ENCODE measurements around the gene FUT7. TPM values are rescaled to one million over a fixed set of nuclear protein-coding genes. Genes with fewer than 3 reads are reported as not detected.

Gene FUT7
- total RNA-seq, 1 experiment from 2014 or later = not detected

GRCh38 chr9:136990242-136990911, 41.5 kb downstream of the FUT7 start:
- H2BK5ac ChIP-seq (ENCODE audit: insufficient read length, low read length) = no peak overlapping the region
- no CpG with 5 or more reads among the region's 10 CpGs for WGBS (ENCODE audit: extremely low coverage, insufficient read length, low lambda C conversion rate)
- H2AFZ ChIP-seq (ENCODE audit: low read length) = no peak overlapping the region
- H3K4ac ChIP-seq (ENCODE audit: low read depth, low read length) = no peak overlapping the region
- DNase-seq = no peak
- Mint-ChIP-seq H3K4me3 (peak overlapping the region in 1 of 2 experiments; percentile 2; a peak in 1 of 5 replicates), H3K27ac (no peak overlapping the region), H3K4me1 (peaks cover 2% of the 10 kb centered on the region in 2 experiments; a peak in 2 of 4 replicates), H3K36me3 (ENCODE audit: insufficient read depth in 1 of 3, low read depth in 3 of 3) (peaks cover 2 to 8% (median 2%) of the 10 kb centered on the region in 3 experiments; a peak in 5 of 7 replicates), H3K9me3 (peaks cover 9 to 10% of the 10 kb centered on the region in 2 experiments; a peak in 3 of 5 replicates), H3K27me3 (ENCODE audit: low read depth) (peaks cover 26% of the 10 kb centered on the region)
- no peak overlapping the region for H3K9ac ChIP-seq (ENCODE audit: extremely low read depth, insufficient read length, low read length)
- no peaks in the 10 kb centered on the region for H3K79me2 ChIP-seq (ENCODE audit: insufficient read depth, low read length)
- H3K23ac ChIP-seq (ENCODE audit: insufficient read length, low read depth, low read length) = no peak overlapping the region
- H3K56ac ChIP-seq (ENCODE audit: insufficient read length, low read depth, low read length) = no peak overlapping the region
- H4K5ac ChIP-seq (ENCODE audit: insufficient read length, low read depth, low read length) = no peak overlapping the region
- no peaks in the 10 kb centered on the region for H4K20me1 ChIP-seq (ENCODE audit: control insufficient read depth, insufficient read depth, insufficient read length)
- H4K91ac ChIP-seq (ENCODE audit: insufficient read length, low read depth, low read length) = no peak overlapping the region
- no peak overlapping the region for H4K8ac ChIP-seq (replicated peaks; ENCODE audit: insufficient read length, low read depth, low read length)
- H3K4me1 ChIP-seq (ENCODE audit: insufficient read depth, low read length) = no peaks in the 10 kb centered on the region
- H3K4me2 ChIP-seq (ENCODE audit: insufficient read depth, insufficient read length, low read length) = no peak overlapping the region
- no peaks in the 10 kb centered on the region for H3K79me1 ChIP-seq (ENCODE audit: insufficient read depth, low read depth, low read length, poor library complexity, severe bottlenecking)
- no peak overlapping the region for H3K14ac ChIP-seq (ENCODE audit: insufficient read depth, low read length)
- H2AK5ac ChIP-seq (ENCODE audit: insufficient read length, low read length) = no peak overlapping the region
- no peak overlapping the region for H3T11ph ChIP-seq (ENCODE audit: low read length)
- no peak overlapping the region for H2BK120ac ChIP-seq (ENCODE audit: low read depth, low read length, poor library complexity, severe bottlenecking)
- peaks cover 6% of the 10 kb centered on the region for H3K23me2 ChIP-seq (ENCODE audit: insufficient read length, low read depth, low read length, poor library complexity, severe bottlenecking)
- H3K9me3 ChIP-seq (ENCODE audit: control insufficient read depth, low read depth, low read length) = no peaks in the 10 kb centered on the region
- H2BK15ac ChIP-seq (ENCODE audit: low read depth, low read length) = no peak overlapping the region
- H2BK12ac ChIP-seq (ENCODE audit: insufficient read length, low read depth, low read length) = no peak overlapping the region
- TF ChIP-seq CTCF (conservative IDR thresholded peaks at IDR 0.05) = no peak
- no peaks in the 10 kb centered on the region for H3K27me3 ChIP-seq (ENCODE audit: insufficient read depth, low read length)
- H2BK20ac ChIP-seq (ENCODE audit: low read depth, low read length, poor library complexity, severe bottlenecking) = no peak overlapping the region
- H3K18ac ChIP-seq (ENCODE audit: insufficient read length, low read depth, low read length) = no peak overlapping the region
- H3K27ac ChIP-seq (ENCODE audit: insufficient read length, low read depth, low read length) = no peak overlapping the region

All from H9 (cell line).